ENCODE results near the gene KNSTRN. TPM values are rescaled to one million over a fixed set of nuclear protein-coding genes. Genes with fewer than 3 reads are reported as not detected.

The KNSTRN gene
- total and polyA plus RNA-seq, 2 of the 13 experiments (the other 11 are each of a cell fraction or from before 2014, with no cell fraction given), result 20.3 to 62.3 TPM

- ATAC-seq, result no peak
- intact Hi-C loops (cut with micrococcal nuclease; ENCODE audit: unreplicated experiment) (no loop called here), in situ Hi-C loops (cut with HindIII; ENCODE audit: extremely low pct_ligation_motif_present, low pct_unique_long_range_greater_than_20kb) (no loop called here)
- H3K4me3 ChIP-seq (replicated peaks in 1 of 3; ENCODE audit: insufficient read depth in 1 of 3, low read depth in 2 of 3, low read length in 3 of 3), result no peak overlapping the region
- no peaks in the 10 kb centered on the region for H3K79me2 ChIP-seq (ENCODE audit: insufficient read depth, low read length)
- H2AFZ ChIP-seq (ENCODE audit: low read length), result no peak overlapping the region
- no peaks in the 10 kb centered on the region for H3K4me1 ChIP-seq (ENCODE audit: insufficient read depth, low read length)
- BruUV-seq (replicated peaks), result no TSS peak
- H3K9me3 ChIP-seq (ENCODE audit: low read length), result no peaks in the 10 kb centered on the region
- no peak overlapping the region for H3K9ac ChIP-seq (ENCODE audit: insufficient read depth, low read depth, low read length)
- POLR2A ChIA-PET, result no interaction called here
- H3K27ac ChIP-seq (ENCODE audit: extremely low read length, insufficient read depth, low read length), result no peak overlapping the region
- H4K20me1 ChIP-seq (ENCODE audit: insufficient read depth, low read length), result no peaks in the 10 kb centered on the region
- no peaks in the 10 kb centered on the region; a peak in 2 of 5 replicates for H3K27me3 ChIP-seq (ENCODE audit: control insufficient read depth in 1 of 2, insufficient read depth in 2 of 2, low read length in 2 of 2)
- TF ChIP-seq TP53 (CRISPR knock-in tag; conservative IDR thresholded peaks at IDR 0.05), result no peak
- no peak for TF ChIP-seq IKZF1 (IDR thresholded peaks at IDR 0.05)
- no peak for TF ChIP-seq CBFB (CRISPR knock-in tag; IDR thresholded peaks at IDR 0.05)
- TF ChIP-seq TFAP4 (IDR thresholded peaks at IDR 0.05; ENCODE audit: borderline replicate concordance, low read depth), result no peak
- no peak for TF ChIP-seq ZNF891 (CRISPR knock-in tag; IDR thresholded peaks at IDR 0.05)
- TF ChIP-seq HOMEZ (CRISPR knock-in tag; IDR thresholded peaks at IDR 0.05; ENCODE audit: low read depth), result no peak
- no peak for TF ChIP-seq ATF7 (IDR thresholded peaks at IDR 0.05)
- TF ChIP-seq ATF7 (CRISPR knock-in tag; IDR thresholded peaks at IDR 0.05), result no peak
- no peak for TF ChIP-seq RBM22 (optimal IDR thresholded peaks at IDR 0.05; ENCODE audit: low read length)
- TF ChIP-seq FOSL2 (CRISPR knock-in tag; IDR thresholded peaks at IDR 0.05), result no peak
- no peak for TF ChIP-seq ZNF274 (CRISPR knock-in tag; IDR thresholded peaks at IDR 0.05)
- no peak for TF ChIP-seq ZNF205 (CRISPR knock-in tag; IDR thresholded peaks at IDR 0.05)
- TF ChIP-seq ZSCAN21 (CRISPR knock-in tag; IDR thresholded peaks at IDR 0.05; ENCODE audit: borderline replicate concordance), result no peak
- TF ChIP-seq NFE2L1 (CRISPR knock-in tag; IDR thresholded peaks at IDR 0.05; ENCODE audit: borderline replicate concordance), result no peak
- TF ChIP-seq NKX3-1 (CRISPR knock-in tag; IDR thresholded peaks at IDR 0.05), result no peak
- H3K4me2 ChIP-seq (ENCODE audit: low read depth, low read length), result no peak overlapping the region
- no peak for DNase-seq (ENCODE audit: low spot score)
- 66% methylated on average over 9 of the region's 10 CpGs for WGBS (ENCODE audit: low lambda C conversion rate)
- no peak for FAIRE-seq
- CTCF ChIA-PET (ENCODE audit: low intra/inter-chr PET ratio, low total read pairs), result no interaction called here
- H3K36me3 ChIP-seq (replicated peaks in 1 of 2; ENCODE audit: control insufficient read depth in 1 of 2, insufficient read depth in 2 of 2, low read length in 2 of 2), result no peaks in the 10 kb centered on the region
Measured at GRCh38 chr15:40429068-40429710, 46.7 kb downstream of the KNSTRN start.
